ENCODE data around the gene ERC2.

Gene ERC2

GRCh38 chr3:55564726-55565125 is 903.5 kb downstream of the ERC2 start:
- no peak for DNase-seq

DNA sequence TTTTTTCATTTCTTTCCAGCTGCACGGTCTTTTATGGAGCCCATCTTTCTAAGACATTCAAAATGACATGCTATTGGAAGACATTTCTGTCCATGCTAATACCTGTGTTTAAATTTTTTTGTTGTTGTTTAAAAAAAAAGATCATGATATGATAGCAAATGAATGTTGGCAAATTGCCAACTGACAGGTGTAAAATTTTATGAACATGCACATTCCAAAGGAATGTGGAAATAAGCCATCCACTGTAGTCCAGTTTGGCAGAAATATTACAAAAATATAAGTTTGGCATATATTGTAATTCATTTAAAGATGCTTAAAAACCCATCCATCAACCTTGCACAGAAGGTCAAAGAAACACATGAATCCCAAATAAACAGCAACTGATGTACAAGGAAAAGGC is 905.6 kb downstream of the ERC2 start:
- no peak for DNase-seq

- DNase-seq: no peak
Measured at GRCh38 chr3:55559500-55560423, 908.5 kb downstream of the ERC2 start.

DNA sequence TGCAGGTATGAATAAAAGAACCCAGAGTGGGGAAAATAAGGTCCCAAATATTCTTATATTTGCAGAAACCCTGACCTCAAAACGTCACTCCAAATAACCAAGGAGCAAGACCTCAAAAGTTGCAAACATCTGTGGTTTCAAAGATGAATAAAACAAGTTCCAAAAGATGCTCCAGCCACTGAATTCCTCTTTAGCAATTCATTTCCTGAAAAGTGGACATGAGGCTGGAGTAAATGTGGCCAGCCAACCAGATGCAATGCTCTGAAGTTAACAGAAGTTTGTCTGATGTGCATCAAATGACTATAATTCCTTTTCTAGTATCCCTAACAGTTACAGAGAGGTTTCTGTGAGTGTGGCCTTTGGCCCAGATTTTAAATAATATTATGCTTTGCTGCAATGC is 910.0 kb downstream of the ERC2 start:
- no peak for DNase-seq

DNA sequence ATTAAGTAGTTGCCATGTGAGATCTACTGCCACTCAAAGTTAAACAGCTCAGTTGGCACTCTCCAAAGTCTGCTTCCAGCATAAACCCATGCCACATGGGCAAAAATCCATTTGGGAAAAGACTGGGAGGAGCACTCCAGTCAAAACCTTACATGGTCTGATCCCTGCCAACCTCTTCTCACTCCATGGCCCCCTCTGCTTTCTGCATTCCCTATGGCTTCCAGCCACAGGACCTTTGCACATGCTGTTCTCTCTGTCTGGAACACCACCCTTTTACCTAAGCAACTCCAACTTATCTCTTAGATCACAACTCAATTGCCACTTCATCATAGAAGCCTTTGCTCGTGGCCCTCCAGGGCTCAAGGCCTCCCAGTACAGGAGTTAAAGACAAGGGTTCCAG is 910.7 kb downstream of the ERC2 start:
- no peak for DNase-seq

GRCh38 chr3:55556619-55557537 is 911.4 kb downstream of the ERC2 start:
- DNase-seq: no peak

DNA sequence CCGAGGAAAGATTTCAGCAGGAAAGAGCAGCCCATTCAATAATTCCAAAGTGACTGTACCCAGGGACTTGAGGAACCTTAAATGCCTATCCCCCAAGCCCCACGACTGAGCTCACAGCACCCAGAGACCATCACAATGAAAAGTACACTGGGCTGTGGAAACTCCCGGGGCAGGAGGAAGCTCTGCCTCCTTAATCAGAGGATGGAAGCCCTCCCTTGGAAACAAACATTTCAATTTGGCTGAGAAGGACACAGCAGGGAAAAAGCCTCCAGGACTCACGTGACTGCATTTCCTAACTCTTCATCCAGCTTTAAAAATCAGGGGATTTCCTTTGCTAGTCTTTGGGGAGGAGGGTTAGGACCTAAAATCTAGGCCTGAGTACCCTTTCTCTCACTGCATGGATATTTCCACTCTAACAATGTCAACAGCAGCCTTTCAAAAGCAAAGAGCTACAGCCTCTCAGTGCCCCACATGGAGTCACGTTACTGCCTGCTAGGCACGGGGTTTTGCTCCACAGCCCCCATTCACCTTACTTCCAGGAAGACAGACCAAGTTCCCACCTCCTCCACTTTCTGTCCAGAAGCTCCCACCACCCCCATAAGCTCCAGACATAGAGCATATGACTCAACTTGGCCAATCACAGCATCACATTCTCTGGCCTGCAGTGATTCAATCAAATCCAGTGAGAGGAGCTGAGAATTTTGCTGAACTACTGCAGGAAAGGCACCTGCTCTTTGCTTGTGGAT is 912.2 kb downstream of the ERC2 start:
- no peak for DNase-seq

DNA sequence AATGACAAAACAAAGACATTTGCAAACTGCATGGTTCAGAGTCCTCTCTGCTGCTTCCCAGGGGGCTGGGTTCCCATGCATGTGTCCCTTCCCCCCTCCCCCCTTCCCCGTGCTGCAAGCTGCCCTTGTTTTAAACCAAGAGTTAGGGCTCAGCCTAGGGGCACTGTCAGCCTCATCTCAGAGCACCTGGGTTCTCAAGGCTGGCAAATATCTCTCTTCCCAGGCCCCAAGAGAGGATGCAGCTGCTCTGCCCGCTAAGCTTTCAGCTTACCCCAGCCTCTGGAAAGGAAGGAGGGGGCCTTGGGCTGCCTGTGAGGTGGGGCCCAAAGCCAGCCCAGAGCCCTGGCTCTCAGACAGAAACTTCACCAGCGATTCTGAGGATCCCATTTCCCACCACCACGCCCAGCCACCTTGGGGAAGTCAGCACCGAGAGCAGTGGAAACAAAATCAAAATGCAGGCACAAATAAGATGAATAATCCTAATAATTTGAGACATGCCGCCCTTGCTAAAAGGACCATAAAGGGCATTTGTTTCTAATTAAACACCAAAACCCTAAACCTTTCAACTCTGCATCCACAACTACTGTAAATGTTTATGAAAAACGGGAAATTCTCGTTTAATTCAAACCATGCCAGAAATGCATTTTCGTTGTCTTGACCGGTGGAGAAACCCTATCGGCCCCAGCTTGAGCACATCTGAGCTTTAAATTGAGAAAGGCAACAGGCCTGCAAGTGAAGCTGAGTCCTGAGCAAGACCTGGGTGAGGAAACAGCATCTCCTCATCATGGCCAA is 913.4 kb downstream of the ERC2 start:
- DNase-seq: no peak

- DNase-seq: no peak
Measured at GRCh38 chr3:55551644-55552043, 916.6 kb downstream of the ERC2 start.

- no peak for DNase-seq
Measured at GRCh38 chr3:55549177-55549576, 919.1 kb downstream of the ERC2 start.

- DNase-seq: no peak
Measured at GRCh38 chr3:55546866-55547669, 921.2 kb downstream of the ERC2 start.

DNA sequence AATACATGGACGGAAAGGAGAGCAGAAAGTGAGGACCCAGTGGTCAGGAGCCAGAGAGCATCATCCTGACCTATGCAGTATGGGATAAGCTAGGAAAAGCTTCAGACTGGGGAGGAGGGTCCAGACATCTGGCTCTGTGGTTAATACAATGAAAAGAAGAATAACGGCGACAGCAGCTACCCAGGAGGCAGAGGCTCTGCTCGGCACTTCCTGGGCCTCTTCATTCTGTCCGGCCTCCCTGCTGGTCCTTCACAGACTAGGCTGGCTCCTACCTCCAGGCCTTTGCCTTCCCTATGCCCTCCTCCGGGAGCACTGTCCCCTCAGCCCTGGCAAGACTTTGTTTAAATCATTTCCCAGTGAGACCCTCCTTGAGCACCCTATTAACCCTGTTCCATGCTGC is 922.3 kb downstream of the ERC2 start:
- DNase-seq: no peak

GRCh38 chr3:55544219-55544618 is 924.0 kb downstream of the ERC2 start:
- no peak for DNase-seq

DNA sequence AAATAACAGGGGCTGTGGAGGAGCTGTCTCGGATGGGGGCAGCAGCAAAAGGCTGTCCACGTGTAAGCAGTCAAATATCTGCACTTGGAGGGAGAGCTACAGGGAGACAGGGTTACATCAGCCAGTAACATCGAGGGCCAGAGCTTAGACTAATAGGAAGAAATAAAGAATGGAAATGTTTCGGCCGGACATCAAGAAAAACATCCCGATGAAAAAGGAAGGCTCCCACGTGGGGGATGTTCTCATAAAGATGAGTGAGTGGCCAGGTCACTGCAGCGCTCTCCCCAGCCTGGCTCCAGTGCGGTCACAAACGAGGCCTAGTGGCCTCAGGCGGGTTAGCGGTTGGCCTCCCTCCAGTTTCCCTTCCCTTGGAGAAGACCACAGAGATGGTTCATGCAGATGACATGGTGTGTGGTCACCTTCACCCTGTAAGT is 925.1 kb downstream of the ERC2 start:
- no peak for DNase-seq

DNA sequence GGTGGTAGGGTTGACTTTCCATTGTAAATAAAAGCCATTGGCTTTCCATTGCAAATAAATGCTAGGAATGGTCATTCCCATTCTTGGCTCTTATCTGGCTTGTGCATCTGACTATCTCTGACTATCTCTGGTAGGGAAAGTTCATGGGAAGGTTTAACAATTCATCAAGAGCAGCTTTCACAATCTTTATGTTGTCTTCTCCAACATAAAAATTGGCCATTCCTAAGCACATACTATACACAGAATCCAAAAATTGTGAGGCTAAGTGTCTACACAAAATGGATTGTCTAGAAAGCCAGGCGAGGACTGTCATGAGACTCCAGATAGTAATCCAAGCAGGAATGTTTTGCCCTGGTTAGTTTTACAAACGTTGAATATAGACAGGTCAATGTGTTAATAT is 926.8 kb downstream of the ERC2 start:
- DNase-seq: no peak

DNA sequence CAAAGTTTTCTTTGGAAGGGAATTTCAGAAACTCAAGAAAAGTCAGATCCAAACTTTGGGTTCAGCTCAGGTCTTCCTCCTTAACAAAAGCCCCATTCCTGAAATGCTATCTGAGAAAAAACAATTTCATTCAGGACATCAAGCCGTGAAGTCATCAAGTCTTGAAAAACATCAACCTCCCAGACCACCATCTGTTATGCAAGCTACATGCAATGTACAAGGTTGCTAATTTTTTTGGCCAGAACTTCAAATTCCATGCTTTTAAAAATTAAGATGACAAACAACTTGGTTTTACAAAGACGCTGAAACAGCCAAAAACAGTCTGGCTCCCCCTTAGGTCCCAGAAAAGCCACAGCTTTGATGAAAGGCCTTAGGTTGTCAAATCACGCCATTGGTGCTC is 927.3 kb downstream of the ERC2 start:
- no peak for DNase-seq

DNA sequence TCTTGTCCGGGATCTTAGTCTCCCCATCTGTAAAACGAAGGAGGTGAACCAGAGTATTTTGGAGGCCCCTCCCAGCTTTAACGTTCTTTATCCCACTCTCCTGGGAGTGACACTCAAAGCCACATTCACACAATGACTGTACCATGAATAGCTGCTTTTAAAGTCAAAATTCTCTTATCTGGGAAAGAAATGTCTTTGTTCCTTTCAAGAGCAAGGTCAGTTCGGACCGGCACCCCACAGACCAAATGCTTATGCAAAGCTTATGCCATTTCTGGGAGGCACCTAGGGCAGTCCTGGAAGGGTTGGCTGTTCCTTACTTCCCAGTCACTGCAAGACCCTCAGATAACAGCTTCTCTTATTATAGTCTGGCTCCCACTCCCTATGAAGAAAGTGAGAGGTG is 927.7 kb downstream of the ERC2 start:
- no peak for DNase-seq

DNA sequence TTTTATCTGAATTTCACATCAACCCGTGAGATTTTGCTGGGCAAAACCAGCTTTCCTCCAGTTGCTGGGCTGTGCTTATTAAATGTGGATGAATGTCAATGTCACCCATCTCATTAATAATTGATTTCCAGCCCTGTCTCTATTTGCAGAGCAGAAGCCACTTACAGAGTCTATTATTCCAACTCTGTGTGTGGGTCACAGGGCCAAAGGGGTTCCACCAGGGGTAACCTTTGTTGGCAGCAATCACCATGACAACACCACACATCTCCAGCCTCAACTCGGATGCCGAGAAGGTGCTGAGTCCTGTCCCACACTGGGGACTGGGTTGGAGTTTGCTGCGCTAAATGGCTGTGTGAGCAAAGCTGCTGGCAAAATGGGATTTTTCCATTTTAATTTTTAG is 930.1 kb downstream of the ERC2 start:
- no peak for DNase-seq

- no peak for DNase-seq
Measured at GRCh38 chr3:55537563-55537962, 930.7 kb downstream of the ERC2 start.

DNA sequence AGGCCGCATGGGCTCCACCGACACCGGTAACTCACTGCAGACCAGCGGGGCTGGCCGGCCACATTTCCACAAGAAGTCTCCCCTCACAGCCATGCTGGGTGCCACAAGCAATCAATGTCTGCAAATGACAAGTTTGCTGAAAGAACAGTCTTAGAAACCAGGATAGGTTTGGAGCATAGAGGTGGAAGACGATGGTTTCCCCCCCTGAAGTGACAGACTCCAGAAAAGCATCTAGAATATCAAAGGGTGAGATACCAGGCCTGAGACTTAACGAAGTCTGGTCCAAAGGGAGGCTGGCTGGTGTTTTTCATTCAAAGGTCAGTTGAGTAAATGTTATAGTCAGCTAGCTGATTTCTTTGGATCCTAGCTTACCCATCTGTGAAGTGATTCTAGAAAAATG is 931.1 kb downstream of the ERC2 start:
- DNase-seq: no peak

- DNase-seq: no peak
Measured at GRCh38 chr3:55534876-55535275, 933.4 kb downstream of the ERC2 start.
